HepG2 (cell line): Measurements from ENCODE around the gene TGM4. TPM values are rescaled to one million over a fixed set of nuclear protein-coding genes. Genes with fewer than 3 reads are reported as not detected.
A peak's percentile ranks its signal among the peaks of the same experiment; 100 is the strongest.

ENCODE experiments used
- ATAC-seq: fragments of 200-7000 bp; cut with Tn5 transposase; 3 replicates; pipeline ENCODE4 v1.9.1; 2020; ENCODE audit warnings: mild to moderate bottlenecking, moderate library complexity
- BruUV-seq: library from RNA; stranded (reverse); fragments of 400-500 nt; replicated peaks from 2 replicates; lab custom pipeline; 2021; lab: Mats Ljungman, UMichigan
- CTCF ChIA-PET: fragments of 300-600 bp; formaldehyde crosslinking; extraction: SDS; loops from one replicate; lab custom pipeline; 2021; ENCODE audit warnings: low total read pairs, inconsistent platforms, low intra/inter-chr PET ratio; lab: Yijun Ruan, JAX
- POLR2A ChIA-PET: fragments of 350-600 bp; sonication (Branson Sonifier 250); formaldehyde crosslinking; loops from one replicate; lab custom pipeline; 2020; ENCODE audit warnings: antibody characterized with exemption, inconsistent platforms; lab: Yijun Ruan, JAX
- DNase-seq: peaks from one replicate; pipeline ENCODE4 v3.0.0-alpha.2; 2015; ENCODE audit warnings: low spot score
- FAIRE-seq: peaks from 3 replicates; lab custom pipeline; 2011; peaks lifted over from hg19 to GRCh38; lab: Jason Lieb, UNC
- H2AFZ ChIP-seq: one replicate; pipeline ENCODE4 v1.6.1; 2011; ENCODE audit warnings: low read length, inconsistent platforms
- H3K27ac ChIP-seq: fragments of 300-600 bp; 3 replicates; pipeline ENCODE4 v1.8.0; 2011; ENCODE audit warnings: mixed run types, mild to moderate bottlenecking, mixed read lengths, low read length, inconsistent platforms; ENCODE audit not compliant: insufficient read depth; ENCODE audit errors: extremely low read length
- H3K27me3 ChIP-seq, 2 experiments: fragments of 200-600 bp in 1 of 2; 2 replicates in 1 of 2; 3 replicates in 1 of 2; pipeline versions ENCODE4 v1.6.0 to v1.8.0; 2011; ENCODE audit warnings: low read length in 2 of 2, mild to moderate bottlenecking in 2 of 2, moderate library complexity in 2 of 2, inconsistent platforms in 1 of 2; ENCODE audit not compliant: insufficient read depth in 2 of 2, control insufficient read depth in 1 of 2
- H3K36me3 ChIP-seq, 2 experiments: fragments of 200-600 bp in 1 of 2; replicated peaks in 1 of 2; 2 replicates in 1 of 2; 3 replicates in 1 of 2; pipeline versions ENCODE4 v1.5.1 to v1.8.0; 2011; ENCODE audit warnings: low read length in 2 of 2, inconsistent platforms in 1 of 2; ENCODE audit not compliant: insufficient read depth in 2 of 2, control insufficient read depth in 1 of 2
- H3K4me1 ChIP-seq: 2 replicates; pipeline ENCODE4 v1.5.1; 2012; ENCODE audit warnings: low read length, inconsistent platforms; ENCODE audit not compliant: insufficient read depth
- H3K4me2 ChIP-seq: 2 replicates; pipeline ENCODE4 v1.6.0; 2011; ENCODE audit warnings: low read depth, low read length, inconsistent platforms
- H3K4me3 ChIP-seq, 3 experiments: fragments of 200-600 bp in 1 of 3; sonication (generic), shearing (Covaris generic) in 1 of 3; replicated peaks in 1 of 3; 2 replicates each; pipeline ENCODE4 v1.5.1; 2011 to 2016; ENCODE audit warnings: low read length in 3 of 3, inconsistent platforms in 2 of 3, low read depth in 2 of 3, mild to moderate bottlenecking in 2 of 3, control low read depth in 1 of 3, mixed read lengths in 1 of 3; ENCODE audit not compliant: insufficient read depth in 1 of 3
- H3K79me2 ChIP-seq: one replicate; pipeline ENCODE4 v1.6.1; 2011; ENCODE audit warnings: low read length, inconsistent platforms; ENCODE audit not compliant: insufficient read depth
- H3K9ac ChIP-seq: 2 replicates; pipeline ENCODE4 v1.6.0; 2011; ENCODE audit warnings: mild to moderate bottlenecking, low read depth, low read length, inconsistent platforms; ENCODE audit not compliant: insufficient read depth
- H3K9me3 ChIP-seq: 2 replicates; pipeline ENCODE4 v1.5.1; 2012; ENCODE audit warnings: mild to moderate bottlenecking, low read length
- H4K20me1 ChIP-seq: 2 replicates; pipeline ENCODE4 v1.6.0; 2011; ENCODE audit warnings: inconsistent platforms, mild to moderate bottlenecking, low read length, moderate library complexity; ENCODE audit not compliant: insufficient read depth
- FOXA1 ChIP-seq, 2 experiments: fragments of 450-650 bp in 1 of 2; sonication (generic) in 1 of 2; formaldehyde crosslinking in 1 of 2; IDR thresholded peaks; 2 replicates each; pipeline versions ENCODE4 v1.4.0 to v1.6.1; 2016 to 2020; ENCODE audit warnings: missing genetic modification reagents in 1 of 2
- GABPB1 ChIP-seq: IDR thresholded peaks from 2 replicates; pipeline ENCODE4 v1.6.1; 2016; ENCODE audit warnings: mild to moderate bottlenecking, missing genetic modification reagents, moderate library complexity, missing compliant biosample characterization
- KLF11 ChIP-seq: IDR thresholded peaks from 2 replicates; pipeline ENCODE4 v1.6.1; 2016; ENCODE audit warnings: missing compliant biosample characterization
- PHB2 ChIP-seq: fragments of 450-650 bp; IDR thresholded peaks from 2 replicates; pipeline ENCODE4 v1.6.1; 2018; ENCODE audit not compliant: partially characterized antibody
- SMAD9 ChIP-seq: sonication (generic); formaldehyde crosslinking; IDR thresholded peaks from 2 replicates; pipeline ENCODE4 v1.5.1; 2020; ENCODE audit warnings: mild to moderate bottlenecking, missing genetic modification reagents
- SRSF9 ChIP-seq: fragments of 200-400 bp; formaldehyde crosslinking; IDR thresholded peaks from 2 replicates; pipeline ENCODE4 v1.6.1; 2018; ENCODE audit warnings: borderline replicate concordance, mild to moderate bottlenecking, low read depth, low read length; ENCODE audit not compliant: insufficient read depth, poor library complexity, severe bottlenecking
- U2AF1 ChIP-seq: fragments of 200-400 bp; formaldehyde crosslinking; optimal IDR thresholded peaks from 2 replicates; pipeline ENCODE3; 2017; ENCODE audit warnings: mild to moderate bottlenecking, low read depth, low read length
- ZBTB25 ChIP-seq: IDR thresholded peaks from 2 replicates; pipeline ENCODE4 v1.6.1; 2018; ENCODE audit warnings: missing genetic modification reagents
- ZNF136 ChIP-seq: sonication (generic); formaldehyde crosslinking; IDR thresholded peaks from 2 replicates; pipeline ENCODE4 v1.8.1; 2022; ENCODE audit warnings: low read depth, mild to moderate bottlenecking, moderate library complexity, missing genetic modification reagents
- ZSCAN25 ChIP-seq: sonication (generic); formaldehyde crosslinking; IDR thresholded peaks from 2 replicates; pipeline ENCODE4 v1.8.0; 2022; ENCODE audit warnings: mild to moderate bottlenecking, missing genetic modification reagents
- WGBS: methylation state at CpG from one replicate; pipeline ENCODE4 v1.1.6; 2017; ENCODE audit warnings: low lambda C conversion rate; 5-methylcytosine and 5-hydroxymethylcytosine counted together
- in situ Hi-C: cut with HindIII; loops from 2 replicates; pipeline ENCODE4 v1.10.0; 2017; ENCODE audit warnings: low pct_unique_long_range_greater_than_20kb; ENCODE audit not compliant: extremely low pct_ligation_motif_present
- intact Hi-C: fragments of 100-400 bp; cut with micrococcal nuclease; formaldehyde crosslinking; loops from one replicate; pipeline ENCODE4 v1.10.0; 2022; ENCODE audit not compliant: unreplicated experiment
- polyA plus RNA-seq, 8 experiments: library from polyadenylated mRNA; depleted of rRNA in 3 of 8; stranded (reverse) in 7 of 8; unstranded in 1 of 8; fragments of >200 nt; fragmentation: Illumina TruSeq in 4 of 8; extraction: Trizol in 4 of 8; gene quantifications; 2 replicates each; pipeline versions ENCODE4 v1.2.1 to v1.2.3, GENCODE V29; 2011 to 2016; ENCODE audit warnings: low read depth in 4 of 8, missing spikeins in 1 of 8, mixed read lengths in 1 of 8; ENCODE audit not compliant: insufficient read depth in 1 of 8
- total RNA-seq, 5 experiments: library from RNA; depleted of rRNA; stranded (reverse); fragments of >200 nt; fragmentation: Illumina TruSeq; extraction: Trizol; gene quantifications; 2 replicates each; pipeline ENCODE4 v1.2.3, GENCODE V29; 2016; ENCODE audit warnings: low read depth in 1 of 5

The TGM4 gene
- total and polyA plus RNA-seq, 2 of the 13 experiments (the other 11 are each of a cell fraction or from before 2014, with no cell fraction given) = 0.07 to 0.15 TPM

- DNase-seq = no peak
- no peaks in the 10 kb centered on the region for H4K20me1 ChIP-seq
- intact Hi-C loops = no loop called here
- 0 out of 3 replicates have a peak, but pooled peaks have one; percentile 33 for ATAC-seq
- POLR2A ChIA-PET = no interaction called here
- no peak overlapping the region for H3K4me2 ChIP-seq
- TF ChIP-seq GABPB1 = no peak
- TF ChIP-seq FOXA1 (IDR thresholded peaks at IDR 0.05) = no peak
- TF ChIP-seq FOXA1 (CRISPR knock-in tag; IDR thresholded peaks at IDR 0.05) = 0 out of 2 replicates have a peak, but pooled peaks have one; percentile 2
- TF ChIP-seq, all 625 proteins: peak for 1
- CTCF ChIA-PET = no interaction called here
- Histone ChIP-seq H2AFZ (no peak overlapping the region), H3K79me2 (no peaks in the 10 kb centered on the region), H3K36me3 (peaks cover 14 to 41% of the 10 kb centered on the region in 2 experiments; a peak in 4 of 5 replicates), H3K27me3 (no peaks in the 10 kb centered on the region), H3K9ac (no peak overlapping the region), H3K4me1 (peaks cover 13% of the 10 kb centered on the region), H3K9me3 (no peaks in the 10 kb centered on the region), H3K27ac (peak overlapping the region; percentile 4), H3K4me3 (no peak overlapping the region)
- in situ Hi-C loops = no loop called here
- 82% methylated on average over 12 of the region's 14 CpGs for WGBS
- no TSS peak for BruUV-seq
- peak; percentile 4 for FAIRE-seq
Measured at GRCh38 chr3:44932986-44933944, 58.9 kb downstream of the TGM4 start.

DNA sequence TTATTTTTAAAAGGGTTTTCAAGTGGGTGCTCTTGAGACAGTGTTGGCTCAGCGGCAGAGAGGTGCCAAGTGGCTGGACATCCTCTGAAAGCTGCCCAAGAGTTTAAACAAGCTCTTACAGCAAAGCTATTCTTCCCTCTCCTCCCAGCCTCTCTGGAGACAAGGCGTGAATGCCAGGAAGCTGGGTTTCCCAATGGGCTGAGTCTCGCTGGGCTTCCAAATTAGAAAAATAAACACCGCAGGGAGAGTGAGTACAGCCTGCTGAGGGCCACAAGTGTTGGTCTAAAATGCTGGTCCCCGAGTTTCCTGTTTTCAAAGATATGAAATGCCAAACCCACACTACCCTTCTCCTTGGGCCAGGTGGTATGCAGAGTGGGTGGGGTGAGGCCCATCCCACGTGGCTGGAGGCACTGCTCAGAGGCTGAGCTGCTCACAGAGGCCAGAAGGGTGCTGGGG is 65.2 kb downstream of the TGM4 start:
- Histone ChIP-seq H2AFZ (no peak overlapping the region), H3K4me3 (no peak overlapping the region), H3K79me2 (no peaks in the 10 kb centered on the region), H3K9me3 (no peaks in the 10 kb centered on the region), H4K20me1 (no peaks in the 10 kb centered on the region), H3K27me3 (no peaks in the 10 kb centered on the region), H3K4me2 (no peak overlapping the region), H3K4me1 (no peaks in the 10 kb centered on the region), H3K36me3 (peaks cover 12 to 45% of the 10 kb centered on the region in 2 experiments), H3K27ac (no peak overlapping the region), H3K9ac (no peak overlapping the region)
- ChIA-PET CTCF (no interaction called here), POLR2A (no interaction called here)
- TF ChIP-seq ZSCAN25 (CRISPR knock-in tag) = no peak
- no peak for TF ChIP-seq SMAD9 (CRISPR knock-in tag)
- no peak for TF ChIP-seq U2AF1
- no peak for TF ChIP-seq PHB2
- no peak for TF ChIP-seq ZBTB25 (CRISPR knock-in tag)
- TF ChIP-seq ZNF136 (CRISPR knock-in tag) = no peak
- TF ChIP-seq SRSF9 = no peak
- no peak for TF ChIP-seq KLF11 (CRISPR knock-in tag)
- ATAC-seq (no peak), DNase-seq (no peak), FAIRE-seq (no peak)
- intact Hi-C loops = no loop called here
- 93% methylated on average over 4 of the region's 6 CpGs for WGBS
- no TSS peak for BruUV-seq
- in situ Hi-C loops = no loop called here
